IPS-18c (cell line): ENCODE data around the gene SOX30.

ENCODE experiments used
- H3K4me3 ChIP-seq: 2 replicates; pipeline ENCODE4 v1.7.0; 2013; ENCODE audit warnings: low read depth, mild to moderate bottlenecking, low read length, moderate library complexity; ENCODE audit not compliant: insufficient read depth
- H3K9me3 ChIP-seq: one replicate; pipeline ENCODE4 v1.6.1; 2013; ENCODE audit warnings: mild to moderate bottlenecking, low read length, moderate library complexity; ENCODE audit not compliant: control insufficient read depth, insufficient read depth

The SOX30 gene

DNA sequence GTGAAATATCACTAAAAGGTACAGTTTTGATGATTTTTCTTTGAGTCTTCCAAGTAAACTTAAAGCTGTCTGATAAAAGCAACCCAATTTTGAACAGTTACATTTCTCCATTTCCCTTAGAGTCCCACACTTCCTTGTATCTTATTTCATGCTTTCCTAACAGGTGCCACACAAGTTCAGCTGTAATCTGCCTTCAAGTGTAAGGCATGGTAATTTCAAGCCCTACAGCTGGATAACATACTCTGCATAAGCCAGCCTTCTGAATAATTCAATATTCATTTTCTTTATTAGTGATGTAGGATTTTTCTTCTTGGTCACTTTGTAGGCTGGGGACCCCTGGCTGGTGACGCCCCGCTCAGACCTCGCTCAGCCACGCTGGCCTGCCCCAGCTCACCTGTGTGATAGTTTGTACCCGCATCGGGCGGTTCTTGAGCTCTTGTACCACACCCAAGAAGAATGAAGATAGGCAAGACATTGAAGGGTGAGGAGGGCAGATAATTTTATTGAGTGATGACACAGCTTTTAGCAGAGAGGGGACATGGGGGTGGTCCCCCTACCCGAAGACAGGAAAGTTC is 34.0 kb downstream of the SOX30 start:
- H3K4me3 ChIP-seq = no peak overlapping the region
- no peaks in the 10 kb centered on the region for H3K9me3 ChIP-seq

DNA sequence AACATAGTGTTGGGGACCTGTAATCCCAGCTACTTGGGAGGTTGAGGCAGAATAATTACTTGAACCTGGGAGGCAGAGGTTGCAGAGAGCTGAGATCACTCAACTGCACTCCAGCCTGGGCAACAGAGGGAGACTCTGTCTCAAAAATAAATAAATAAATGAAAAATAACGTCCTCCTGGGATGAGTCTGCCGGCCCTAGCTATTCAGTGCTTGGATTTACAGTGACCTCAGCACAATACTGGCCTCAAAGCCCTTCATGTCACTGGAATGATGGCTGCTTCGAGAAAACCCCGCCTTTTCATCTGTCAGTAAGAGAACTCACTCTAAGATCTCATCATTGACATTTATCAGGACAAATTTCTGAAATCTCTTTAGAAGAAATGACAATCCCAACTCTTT is 35.5 kb downstream of the SOX30 start:
- no peak overlapping the region for H3K4me3 ChIP-seq
- no peaks in the 10 kb centered on the region for H3K9me3 ChIP-seq

DNA sequence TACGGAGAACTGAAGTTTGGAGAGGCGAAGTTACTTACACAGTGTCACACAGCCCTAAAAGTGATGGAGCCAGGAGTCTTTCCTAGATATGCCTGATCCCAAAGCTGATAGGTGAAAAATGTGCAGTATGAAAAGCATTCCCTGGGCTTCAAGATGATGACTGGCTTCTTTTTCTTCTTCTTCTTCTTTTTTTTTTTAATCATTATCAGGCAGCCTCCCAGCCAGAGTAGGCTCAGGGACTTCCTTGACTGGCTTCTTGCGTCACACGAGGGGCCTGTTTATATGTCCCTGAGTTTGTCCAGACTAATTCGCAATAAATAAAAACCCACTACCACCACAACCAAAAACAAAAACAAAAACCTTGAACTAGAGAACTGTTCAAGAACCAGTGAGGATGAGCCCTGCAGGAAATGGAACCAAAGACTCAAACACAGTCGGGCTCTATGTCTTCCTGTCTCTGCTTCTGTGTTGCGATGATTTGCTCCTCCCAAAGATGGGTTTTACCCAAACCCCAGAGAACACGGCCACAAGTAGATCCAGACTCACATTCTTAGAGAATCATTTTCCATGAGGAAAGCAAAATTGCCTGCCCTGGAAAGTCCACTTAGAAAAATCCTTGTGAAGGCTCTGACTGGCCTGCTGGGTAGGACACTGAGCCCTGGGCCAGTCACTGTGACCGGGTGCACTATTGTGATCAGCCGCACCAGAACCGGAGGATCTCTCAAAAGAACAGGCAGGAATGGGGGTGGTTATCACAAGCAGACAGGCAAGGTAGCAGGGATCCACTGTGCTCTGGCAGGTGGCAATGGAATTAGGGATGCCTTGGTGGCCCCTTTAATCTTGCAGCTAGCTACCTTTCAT is 38.6 kb downstream of the SOX30 start:
- Histone ChIP-seq H3K9me3 (no peaks in the 10 kb centered on the region), H3K4me3 (no peak overlapping the region)

DNA sequence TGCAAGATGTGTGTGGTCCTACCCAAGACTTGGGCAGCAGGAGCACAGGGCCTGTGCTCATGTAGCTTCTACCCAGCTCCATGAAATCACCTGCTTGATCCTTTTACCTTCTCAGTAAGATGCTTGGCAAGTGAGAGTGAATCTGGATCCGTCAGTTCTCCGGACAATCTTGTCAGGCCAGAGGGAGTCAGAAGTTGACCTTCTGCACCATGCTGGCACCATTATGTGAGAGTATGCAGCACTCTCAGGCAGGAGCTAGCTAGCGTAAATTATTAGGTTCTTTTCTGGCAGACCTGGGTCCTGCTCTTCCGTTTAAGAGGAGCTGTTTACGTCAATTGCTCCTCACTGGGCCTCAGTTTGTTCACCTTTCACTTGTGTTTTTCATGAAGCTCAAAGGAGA is 39.7 kb downstream of the SOX30 start:
- H3K9me3 ChIP-seq = no peaks in the 10 kb centered on the region

DNA sequence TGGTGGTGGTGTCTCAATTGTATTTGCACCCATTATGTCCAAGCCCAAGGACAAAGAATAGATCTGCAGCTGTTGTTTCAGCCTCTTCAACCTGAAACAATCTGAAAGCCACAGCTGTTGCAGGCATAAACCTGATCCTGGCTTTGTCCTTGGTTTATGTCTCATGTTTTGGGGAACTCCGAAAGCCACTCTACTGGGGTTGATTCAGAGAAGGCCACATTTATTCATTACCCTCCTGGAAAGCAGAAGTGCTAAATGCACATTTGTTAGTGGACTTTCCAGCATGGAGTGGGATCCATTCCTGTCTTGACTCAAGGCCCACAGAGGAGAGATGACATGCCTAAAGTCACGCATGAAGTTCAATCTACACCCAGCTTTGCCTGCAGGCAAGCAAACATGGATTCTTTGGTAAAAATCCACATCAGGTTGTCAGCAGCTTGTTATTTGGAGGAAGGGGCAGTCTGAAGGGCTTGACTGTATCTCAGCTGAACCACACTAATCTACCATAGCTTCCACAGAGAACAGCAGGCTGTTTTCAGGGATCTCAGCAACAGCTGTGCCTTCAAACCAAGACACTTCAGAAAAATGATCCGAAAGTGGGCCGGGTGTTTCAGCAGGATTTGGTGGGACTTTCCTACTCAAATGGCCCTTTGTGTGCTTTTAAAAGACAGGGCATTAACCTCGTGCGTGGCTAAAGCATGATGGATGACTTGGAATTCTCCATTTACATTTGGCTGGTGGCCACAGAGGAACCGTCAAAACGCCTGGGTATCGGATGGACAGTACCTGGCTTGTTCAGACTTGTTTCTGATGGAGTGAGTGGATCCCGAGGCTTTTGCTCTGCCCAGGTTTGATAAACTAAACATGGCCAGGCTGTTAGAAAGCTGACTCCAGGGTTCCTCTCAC is 40.4 kb downstream of the SOX30 start:
- Histone ChIP-seq H3K9me3 (no peaks in the 10 kb centered on the region), H3K4me3 (no peak overlapping the region)

More for the DNA sequence above, 39.7 kb downstream of the SOX30 start:
- H3K4me3 ChIP-seq = no peak overlapping the region

DNA sequence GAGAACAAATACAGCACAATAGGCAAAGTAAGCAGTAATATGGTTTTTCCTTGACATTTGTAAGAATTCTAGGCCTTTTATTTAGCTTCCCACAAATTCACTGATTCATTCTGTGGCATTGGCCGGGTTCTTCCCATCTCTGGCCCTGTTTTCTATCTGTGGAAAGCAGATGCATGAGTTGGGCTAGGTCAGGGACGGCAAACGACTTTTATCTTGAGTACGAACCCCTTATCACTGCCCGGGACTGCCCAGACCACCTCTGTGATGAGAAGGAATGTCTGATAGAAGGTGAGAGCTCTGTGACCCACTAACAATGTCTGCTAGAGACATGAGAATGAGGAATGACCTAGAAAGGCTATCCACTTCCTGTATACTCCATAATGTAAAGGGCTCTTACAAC is 41.2 kb downstream of the SOX30 start:
- H3K9me3 ChIP-seq = no peaks in the 10 kb centered on the region
- no peak overlapping the region for H3K4me3 ChIP-seq

DNA sequence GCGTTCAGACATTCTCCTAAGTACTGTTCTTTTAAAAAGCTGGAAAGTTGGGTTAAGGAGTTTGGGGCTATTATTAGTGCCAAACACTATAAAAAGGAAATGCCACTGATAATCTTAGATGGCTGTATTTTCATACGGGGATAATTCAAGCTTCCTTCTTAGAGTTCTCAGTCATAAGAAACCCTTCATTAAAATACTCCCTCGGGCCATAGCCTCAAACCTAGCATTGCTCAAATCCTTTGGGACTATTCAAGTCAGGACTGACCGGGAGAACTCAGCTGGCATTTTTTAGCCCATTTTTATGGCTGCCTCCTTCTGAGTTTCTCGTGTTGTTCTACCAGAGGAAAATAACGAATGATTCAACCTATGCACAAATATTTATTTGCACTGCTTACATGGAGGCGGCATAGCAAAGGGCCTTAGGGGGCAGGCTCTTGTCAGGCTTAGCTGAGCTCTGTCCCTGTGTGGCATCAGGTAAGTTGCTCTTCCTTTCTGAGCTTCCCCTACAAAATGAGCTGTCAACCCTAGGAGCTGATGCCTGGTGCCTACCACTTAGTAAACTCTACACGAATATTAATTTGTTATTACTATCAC is 43.2 kb downstream of the SOX30 start:
- Histone ChIP-seq H3K4me3 (no peak overlapping the region), H3K9me3 (no peaks in the 10 kb centered on the region)

DNA sequence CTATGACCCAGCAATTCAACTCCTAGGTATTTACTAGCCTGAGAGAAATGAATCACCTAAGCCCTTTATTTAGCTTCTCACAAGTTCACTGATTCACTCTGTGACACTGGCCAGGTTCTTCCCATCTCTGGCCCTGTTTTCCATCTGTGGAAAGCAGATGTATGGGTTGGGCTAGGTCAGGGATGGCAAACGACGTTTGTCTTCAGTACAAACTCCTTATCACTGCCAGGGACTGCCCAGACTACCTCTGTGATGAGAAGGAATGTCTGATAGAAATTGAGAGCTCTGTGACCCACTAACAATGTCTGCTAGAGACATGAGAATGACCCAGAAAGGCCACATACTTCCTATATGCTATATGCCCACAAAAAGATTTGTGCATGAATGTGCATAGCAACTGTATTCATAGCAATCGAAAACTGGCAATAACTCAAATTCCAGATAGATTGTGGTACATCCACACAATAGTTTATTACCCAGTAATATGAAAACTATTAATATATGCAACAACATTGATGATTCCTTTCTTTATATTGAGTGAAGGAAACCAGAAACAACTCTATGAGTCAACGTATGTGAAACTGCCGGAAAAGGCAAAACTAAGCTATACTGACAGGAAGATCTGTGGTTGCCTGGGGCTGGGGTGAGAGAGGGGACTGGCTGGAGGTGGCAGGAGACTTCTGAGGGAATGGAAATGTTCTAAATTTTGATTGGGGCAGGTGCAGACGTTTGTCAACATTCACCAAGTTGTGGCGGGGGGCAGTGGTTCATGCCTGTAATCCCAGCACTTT is 44.7 kb downstream of the SOX30 start:
- Histone ChIP-seq H3K4me3 (no peak overlapping the region), H3K9me3 (no peaks in the 10 kb centered on the region)

DNA sequence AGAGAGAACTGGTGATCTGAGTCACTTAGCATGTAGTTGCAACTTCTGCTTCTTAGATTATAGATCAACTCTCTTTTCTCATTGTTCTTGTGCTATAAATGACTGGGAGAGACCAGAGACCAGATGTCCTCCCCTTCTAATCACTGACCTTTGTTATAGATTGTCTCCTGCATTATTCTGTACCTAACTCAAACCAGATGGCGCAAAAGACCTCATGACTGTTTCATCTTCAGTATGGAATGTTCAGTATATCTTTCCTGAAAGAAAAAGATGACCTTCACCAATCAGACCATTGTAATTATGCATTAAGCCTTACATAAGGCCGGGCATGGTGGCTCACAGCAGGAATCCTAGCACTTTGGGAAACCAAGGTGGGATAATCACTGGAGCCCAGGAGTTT is 46.2 kb downstream of the SOX30 start:
- Histone ChIP-seq H3K9me3 (no peaks in the 10 kb centered on the region), H3K4me3 (no peak overlapping the region)

DNA sequence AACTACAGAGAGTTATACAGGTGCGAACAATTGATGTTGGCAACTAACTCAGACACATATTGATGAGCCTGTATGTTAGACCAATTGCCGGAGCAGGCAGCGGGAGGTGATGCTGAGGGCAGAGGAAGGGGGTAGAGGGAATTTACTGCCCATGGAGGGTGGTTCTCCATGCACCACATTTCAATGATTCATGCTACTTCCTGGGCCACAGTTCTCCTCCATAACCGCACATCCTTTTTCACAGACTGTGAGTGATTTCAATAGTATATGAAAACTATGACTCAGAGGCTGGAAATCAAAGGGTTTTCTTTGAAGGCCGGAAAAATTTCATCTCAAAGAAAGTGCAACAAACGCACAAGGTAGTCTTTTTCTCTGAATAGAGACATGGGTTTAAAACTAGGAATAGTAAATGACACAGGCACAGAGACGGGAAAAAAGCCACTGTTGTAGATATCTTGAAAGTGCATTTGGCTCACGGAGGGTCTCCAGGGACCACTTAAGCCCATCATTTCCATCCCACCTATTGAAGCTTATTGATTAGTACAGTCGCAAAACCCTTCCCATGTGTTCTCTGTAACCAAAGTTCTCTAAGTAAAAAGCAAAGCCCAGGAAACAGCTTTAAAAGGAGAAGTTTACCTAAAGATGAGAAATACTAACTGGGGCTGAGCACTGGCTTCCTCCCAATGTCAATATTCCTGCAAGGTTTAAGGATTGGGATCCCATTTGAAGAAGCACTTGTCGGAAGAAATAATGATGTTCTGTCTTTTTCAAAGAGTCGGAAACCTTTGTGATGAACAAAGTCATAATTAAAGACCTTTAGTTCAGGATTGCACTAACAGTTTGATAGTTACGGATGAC is 48.7 kb downstream of the SOX30 start:
- Histone ChIP-seq H3K9me3 (no peaks in the 10 kb centered on the region), H3K4me3 (no peak overlapping the region)

DNA sequence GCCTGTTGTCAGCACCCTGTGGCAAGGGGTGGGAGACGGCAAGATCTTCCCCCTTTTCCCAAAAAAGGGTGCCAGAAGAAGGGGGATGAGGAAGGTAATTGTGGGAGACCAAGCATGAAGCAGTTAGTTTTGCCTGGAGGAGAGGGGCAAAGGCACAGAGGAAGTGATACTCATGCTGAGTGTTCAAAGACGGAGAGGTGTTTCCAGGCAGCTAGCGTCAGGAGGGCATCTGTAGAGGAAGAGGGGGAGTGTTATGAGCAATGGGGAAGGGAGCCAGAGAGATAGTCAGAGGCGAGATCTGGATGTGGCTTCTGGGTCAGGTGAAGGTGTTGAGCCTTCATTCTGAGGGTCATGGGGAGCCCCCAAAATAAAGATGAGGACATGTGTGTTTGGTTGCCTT is 49.7 kb downstream of the SOX30 start:
- no peak overlapping the region for H3K4me3 ChIP-seq
- no peaks in the 10 kb centered on the region for H3K9me3 ChIP-seq

DNA sequence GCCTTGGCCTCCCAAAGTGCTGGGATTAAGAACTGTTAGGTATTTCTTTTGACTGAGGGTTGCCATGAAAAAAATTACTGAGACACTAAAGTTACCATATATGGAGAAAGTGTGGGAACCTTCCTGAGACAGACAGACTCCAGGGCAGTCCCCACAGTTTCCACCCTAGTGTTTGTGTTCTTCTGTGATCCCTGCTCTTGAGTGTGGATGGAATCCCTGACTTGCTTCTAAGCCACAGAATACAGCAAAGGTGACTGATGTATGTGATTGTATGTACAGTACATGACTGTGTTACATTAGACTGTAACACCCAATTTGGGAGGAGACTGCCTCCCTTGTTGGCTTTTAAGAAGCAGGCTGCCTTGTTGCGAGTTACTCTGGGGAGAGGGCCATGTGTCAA is 52.0 kb downstream of the SOX30 start:
- Histone ChIP-seq H3K9me3 (no peaks in the 10 kb centered on the region), H3K4me3 (no peak overlapping the region)

DNA sequence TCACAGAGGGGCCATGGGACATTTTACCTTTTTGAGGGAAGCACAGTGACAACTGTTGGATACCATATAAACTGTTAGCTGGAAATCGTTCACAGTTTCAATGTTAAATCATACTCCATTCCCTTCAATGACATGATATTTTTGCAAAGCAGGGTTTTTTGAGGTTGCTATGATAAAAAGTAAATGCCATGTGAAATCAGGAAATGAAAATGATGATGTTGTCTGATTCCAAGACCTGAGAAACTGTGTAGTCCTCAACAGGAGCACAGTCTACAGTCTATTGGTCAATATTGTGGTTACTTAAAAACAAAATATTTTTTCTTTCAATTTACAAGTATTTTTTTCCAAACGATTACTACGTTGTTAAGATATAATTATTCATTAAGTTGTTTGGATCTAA is 52.7 kb downstream of the SOX30 start:
- H3K4me3 ChIP-seq = no peak overlapping the region
- no peaks in the 10 kb centered on the region for H3K9me3 ChIP-seq

DNA sequence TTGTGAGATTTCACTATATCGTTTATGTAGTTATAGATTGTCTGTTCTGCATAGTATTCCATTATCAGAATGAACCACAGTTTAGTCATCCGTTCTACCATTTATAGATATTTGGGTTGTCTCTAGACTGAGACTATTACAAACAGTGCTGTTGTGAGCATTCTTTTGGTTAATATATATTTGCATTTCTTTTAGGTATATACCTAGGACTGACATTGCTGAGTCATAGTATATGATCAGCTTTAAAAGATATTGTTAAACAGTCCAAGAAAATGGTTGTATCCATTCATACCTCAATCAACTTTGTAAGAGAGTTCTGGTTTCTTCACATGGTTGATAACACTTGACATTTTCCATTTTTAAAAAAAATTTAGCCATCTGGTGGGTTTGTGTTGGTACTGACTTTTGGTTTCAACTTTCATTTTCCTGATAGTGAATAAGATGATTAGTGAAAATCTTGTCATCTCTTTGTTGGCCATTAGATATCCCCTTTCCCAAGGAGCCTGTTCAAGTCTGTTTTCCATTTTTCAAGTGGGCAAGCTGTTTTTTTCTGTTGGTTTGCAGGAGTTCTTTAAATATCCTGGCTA is 53.8 kb downstream of the SOX30 start:
- H3K9me3 ChIP-seq = no peaks in the 10 kb centered on the region
- no peak overlapping the region for H3K4me3 ChIP-seq

DNA sequence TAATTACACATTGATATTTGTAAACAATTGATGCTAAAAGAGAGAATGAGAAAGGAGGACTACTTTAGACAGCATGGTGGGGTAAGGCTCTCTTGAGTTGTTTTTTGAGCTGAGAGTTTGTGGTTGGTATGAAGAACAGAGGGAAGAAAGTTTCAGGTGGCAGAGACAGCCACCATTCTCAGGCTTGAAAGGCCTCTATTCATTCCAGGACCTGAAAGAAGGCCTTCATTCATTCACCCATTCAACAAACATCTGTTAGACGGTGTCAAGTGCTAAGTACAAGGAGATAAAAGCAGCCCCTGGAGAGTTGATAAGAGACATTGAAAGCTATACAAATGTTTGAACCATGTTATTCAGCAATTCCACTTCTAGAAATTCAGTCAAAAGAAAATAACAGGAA is 55.0 kb downstream of the SOX30 start:
- Histone ChIP-seq H3K9me3 (no peaks in the 10 kb centered on the region), H3K4me3 (no peak overlapping the region)

DNA sequence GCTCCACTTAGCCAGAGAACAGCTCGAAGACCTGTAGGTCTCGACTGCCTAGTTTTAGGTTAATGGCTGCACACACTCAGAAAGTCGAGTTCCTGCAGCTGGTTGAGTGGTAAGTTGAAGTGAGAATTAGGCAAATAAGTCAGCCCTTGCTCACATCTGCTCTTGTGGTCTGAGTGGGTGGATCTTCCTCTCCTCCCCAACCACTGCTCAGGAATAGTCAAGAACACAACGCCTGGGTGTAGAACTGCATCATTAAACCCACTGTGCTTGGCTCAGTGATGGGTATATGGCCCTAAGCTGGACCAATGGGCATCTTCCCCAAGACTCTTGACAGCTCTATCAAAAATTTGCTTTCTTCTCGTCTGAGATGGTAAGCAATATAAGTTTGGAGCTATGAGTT is 55.8 kb downstream of the SOX30 start:
- Histone ChIP-seq H3K9me3 (no peaks in the 10 kb centered on the region), H3K4me3 (no peak overlapping the region)
